B cell (primary cell): ENCODE measurements around the gene EEF1AKMT3. TPM values are rescaled to one million over a fixed set of nuclear protein-coding genes. Genes with fewer than 3 reads are reported as not detected.

ENCODE experiments used
- ATAC-seq: fragments of 200-7000 bp; cut with Tn5 transposase; one replicate; pipeline ENCODE4 v1.10.0; 2021; ENCODE audit warnings: low read depth, mild to moderate bottlenecking, moderate number of reproducible peaks, moderate library complexity
- CTCF ChIA-PET: fragments of 350-600 bp; sonication (Branson Sonifier 250); formaldehyde crosslinking; loops from one replicate; lab custom pipeline; 2021; ENCODE audit warnings: antibody characterized with exemption, inconsistent platforms; lab: Charles Lee
- POLR2A ChIA-PET: fragments of 350-600 bp; sonication (Branson Sonifier 250); formaldehyde crosslinking; loops from one replicate; lab custom pipeline; 2021; ENCODE audit warnings: antibody characterized with exemption; lab: Charles Lee
- DNase-seq: peaks from one replicate; pipeline ENCODE4 v3.0.0; 2013
- H2AFZ ChIP-seq: 2 replicates; pipeline ENCODE4 v1.6.1; 2012; ENCODE audit warnings: mild to moderate bottlenecking, low read depth, low read length; ENCODE audit not compliant: insufficient read depth, poor library complexity, severe bottlenecking
- H3K27ac ChIP-seq, 2 donors: 1 replicate in 1 of 2; 2 replicates in 1 of 2; pipeline ENCODE4 v1.5.1; 2012 to 2013; ENCODE audit warnings: low read length in 2 of 2, mild to moderate bottlenecking in 2 of 2, moderate library complexity in 1 of 2
- H3K27me3 ChIP-seq, 4 experiments: fragments of 200-600 bp in 1 of 4; sonication (generic) in 1 of 4; replicated peaks in 1 of 4; 1 replicate in 2 of 4; 2 replicates in 2 of 4; pipeline versions ENCODE4 v1.6.1 to v1.7.0; 2013 to 2016; ENCODE audit warnings: low read length in 3 of 4, mild to moderate bottlenecking in 2 of 4, mixed read lengths in 1 of 4, moderate library complexity in 1 of 4; ENCODE audit not compliant: insufficient read depth in 4 of 4, control insufficient read depth in 3 of 4; ENCODE audit errors: control extremely low read depth in 1 of 4
- H3K36me3 ChIP-seq, 2 experiments: replicated peaks in 1 of 2; 1 replicate in 1 of 2; 2 replicates in 1 of 2; pipeline versions ENCODE4 v1.6.1 to v1.7.1; 2013; ENCODE audit warnings: low read length in 1 of 2; ENCODE audit not compliant: insufficient read depth in 2 of 2, control insufficient read depth in 1 of 2; ENCODE audit errors: control extremely low read depth in 1 of 2, extremely low read depth in 1 of 2
- H3K4me1 ChIP-seq, 2 donors: fragments of 200-600 bp in 1 of 2; sonication (generic) in 1 of 2; 1 replicate in 1 of 2; 2 replicates in 1 of 2; pipeline versions ENCODE4 v1.5.1 to v1.6.1; 2013 to 2017; ENCODE audit warnings: low read length in 2 of 2; ENCODE audit not compliant: control insufficient read depth in 2 of 2, insufficient read depth in 2 of 2
- H3K4me2 ChIP-seq: replicated peaks from 2 replicates; pipeline ENCODE3; 2012; ENCODE audit warnings: mild to moderate bottlenecking, low read depth, low read length; ENCODE audit not compliant: poor library complexity, severe bottlenecking
- H3K4me3 ChIP-seq, 5 experiments: fragments of 200-600 bp in 1 of 5; sonication (generic) in 1 of 5; 1 replicate in 3 of 5; 2 replicates in 2 of 5; pipeline versions ENCODE4 v1.5.1 to v1.7.0; 2011 to 2016; ENCODE audit warnings: low read length in 4 of 5, mild to moderate bottlenecking in 4 of 5, low read depth in 2 of 5, control low read depth in 1 of 5, moderate library complexity in 1 of 5; ENCODE audit not compliant: insufficient read depth in 1 of 5; ENCODE audit errors: control extremely low read depth in 1 of 5, extremely low read depth in 1 of 5
- H3K79me2 ChIP-seq: fragments of 200-600 bp; sonication (generic); one replicate; pipeline ENCODE4 v1.6.0; 2016; ENCODE audit warnings: low read length; ENCODE audit not compliant: control insufficient read depth, insufficient read depth
- H3K9ac ChIP-seq: fragments of 200-600 bp; sonication (generic); 2 replicates; pipeline ENCODE4 v1.6.1; 2017; ENCODE audit warnings: mild to moderate bottlenecking, low read length, moderate library complexity
- H3K9me3 ChIP-seq, 3 donors: one replicate each; pipeline versions ENCODE4 v1.6.1 to v1.7.1; 2013; ENCODE audit warnings: low read length in 2 of 3; ENCODE audit not compliant: control insufficient read depth in 2 of 3, insufficient read depth in 1 of 3; ENCODE audit errors: control extremely low read depth in 1 of 3
- H4K20me1 ChIP-seq: 2 replicates; pipeline ENCODE4 v1.6.0; 2012; ENCODE audit warnings: mild to moderate bottlenecking, low read length; ENCODE audit not compliant: insufficient read depth, control insufficient read depth, poor library complexity, severe bottlenecking
- H3K27ac Mint-ChIP-seq: one replicate; pipeline ENCODE4 v1.8.0; 2021; ENCODE audit warnings: mixed read lengths
- H3K27me3 Mint-ChIP-seq: one replicate; pipeline ENCODE4 v1.8.0; 2021; ENCODE audit warnings: mixed read lengths
- H3K4me1 Mint-ChIP-seq: one replicate; pipeline ENCODE4 v1.8.0; 2021; ENCODE audit warnings: mixed read lengths
- H3K4me3 Mint-ChIP-seq: one replicate; pipeline ENCODE4 v1.8.0; 2021; ENCODE audit warnings: mixed read lengths
- H3K9me3 Mint-ChIP-seq: one replicate; pipeline ENCODE4 v1.8.0; 2022; ENCODE audit warnings: mixed read lengths; ENCODE audit not compliant: insufficient read depth
- CTCF ChIP-seq: fragments of 200-600 bp; IDR thresholded peaks from one replicate; pipeline ENCODE4 v1.8.0; 2022; ENCODE audit warnings: antibody characterized with exemption, mild to moderate bottlenecking
- EZH2 ChIP-seq: IDR thresholded peaks from 2 replicates; pipeline ENCODE4 v1.6.1; 2012; ENCODE audit warnings: borderline replicate concordance, low read depth, mild to moderate bottlenecking, moderate library complexity, low read length; ENCODE audit not compliant: insufficient read depth, poor library complexity, severe bottlenecking
- WGBS: methylation state at CpG from one replicate; pipeline ENCODE4 v1.1.5; 2013; ENCODE audit warnings: missing lambda C conversion rate; ENCODE audit not compliant: insufficient coverage; 5-methylcytosine and 5-hydroxymethylcytosine counted together
- intact Hi-C: fragments of 100-400 bp; cut with micrococcal nuclease; formaldehyde crosslinking; loops from one replicate; pipeline ENCODE4 v1.10.0; 2022
- polyA plus RNA-seq: library from polyadenylated mRNA; depleted of rRNA; stranded (reverse); fragments of >200 nt; gene quantifications from 2 replicates; pipeline ENCODE4 v1.2.3, GENCODE V29; 2012
- total RNA-seq, 2 donors: library from RNA; stranded (reverse); fragments of 120-200 nt in 1 of 2; gene quantifications; 1 replicate in 1 of 2; 2 replicates in 1 of 2; pipeline versions ENCODE4 v1.2.3 to v1.2.4, GENCODE V29; 2013 to 2022

Gene EEF1AKMT3
- total and polyA plus RNA-seq, 2 donors (not counting 1 experiment from before 2014, with no cell fraction given), result 0.89 to 1.3 TPM

GRCh38 chr12:57823131-57823907 lies 50.9 kb downstream of the EEF1AKMT3 start:
- intact Hi-C loops, result no loop called here
- no peaks in the 10 kb centered on the region for H3K27me3 Mint-ChIP-seq
- H3K4me3 ChIP-seq, result no peak overlapping the region
- no peak overlapping the region for H3K4me3 Mint-ChIP-seq
- H3K9ac ChIP-seq, result no peak overlapping the region
- WGBS, result 96% methylated on average over 13 of the region's 17 CpGs
- ChIA-PET CTCF (interaction anchor here (0.8 to 1.3 kb wide), 2 partner anchors 73 to 92 kb away, joined by 3 read pairs; no protein-coding TSS in a partner anchor), POLR2A (no interaction called here)
- peaks cover 62% of the 10 kb centered on the region for H4K20me1 ChIP-seq
- H3K27ac Mint-ChIP-seq, result no peak overlapping the region
- peaks cover 23% of the 10 kb centered on the region for H3K79me2 ChIP-seq
- H3K4me1 Mint-ChIP-seq, result no peaks in the 10 kb centered on the region
- H3K4me1 ChIP-seq, result no peaks in the 10 kb centered on the region
- no peaks in the 10 kb centered on the region for H3K9me3 Mint-ChIP-seq
- no peak overlapping the region for H3K27ac ChIP-seq
- TF ChIP-seq CTCF (no peak), EZH2 (no peak)
- no peak overlapping the region for H3K4me2 ChIP-seq
- H3K9me3 ChIP-seq, result no peaks in the 10 kb centered on the region
- no peak for ATAC-seq
- H3K27me3 ChIP-seq, result no peaks in the 10 kb centered on the region
- H3K36me3 ChIP-seq, result peaks cover 4 to 72% of the 10 kb centered on the region in 2 experiments
- no peak overlapping the region for H2AFZ ChIP-seq
- DNase-seq, result no peak
